Spleen (tissue), 11 donors: ENCODE data around the gene ZNF181. TPM values are rescaled to one million over a fixed set of nuclear protein-coding genes. Genes with fewer than 3 reads are reported as not detected.

Experiments used
- DNase-seq: peaks from one replicate; pipeline ENCODE4 v3.0.0-alpha.2; 2020
- H3K27ac ChIP-seq, 8 donors: fragments of 200-600 bp; sonication (generic) in 7 of 8; 1 replicate in 4 of 8; 2 replicates in 4 of 8; pipeline versions ENCODE4 v1.5.0 to v1.8.0; 2016 to 2021; ENCODE audit warnings: inconsistent platforms in 4 of 8, mild to moderate bottlenecking in 4 of 8, moderate library complexity in 1 of 8
- H3K27me3 ChIP-seq, 7 donors: fragments of 200-600 bp; sonication (generic) in 6 of 7; replicated peaks in 1 of 7; 1 replicate in 4 of 7; 2 replicates in 3 of 7; pipeline versions ENCODE4 v1.5.0 to v1.8.0; 2016 to 2021; ENCODE audit warnings: inconsistent platforms in 3 of 7, mild to moderate bottlenecking in 1 of 7
- H3K36me3 ChIP-seq, 6 donors: fragments of 200-600 bp; sonication (generic) in 5 of 6; 1 replicate in 4 of 6; 2 replicates in 2 of 6; pipeline versions ENCODE4 v1.5.0 to v1.8.0; 2016 to 2021; ENCODE audit warnings: inconsistent platforms in 2 of 6
- H3K4me1 ChIP-seq, 6 donors: fragments of 200-600 bp; sonication (generic) in 5 of 6; 1 replicate in 3 of 6; 2 replicates in 3 of 6; pipeline versions ENCODE4 v1.5.0 to v1.8.0; 2016 to 2021; ENCODE audit warnings: inconsistent platforms in 3 of 6
- H3K4me3 ChIP-seq, 8 donors: fragments of 200-600 bp; sonication (generic) in 7 of 8; 1 replicate in 4 of 8; 2 replicates in 4 of 8; pipeline versions ENCODE4 v1.5.0 to v1.8.0; 2016 to 2021; ENCODE audit warnings: inconsistent platforms in 4 of 8, mild to moderate bottlenecking in 4 of 8, moderate library complexity in 2 of 8
- H3K9me3 ChIP-seq, 8 donors: fragments of 200-600 bp; sonication (generic) in 7 of 8; 1 replicate in 4 of 8; 2 replicates in 4 of 8; pipeline versions ENCODE4 v1.5.0 to v1.8.0; 2016 to 2021; ENCODE audit warnings: inconsistent platforms in 4 of 8
- CTCF ChIP-seq, 11 experiments: fragments of 200-600 bp in 7 of 11; fragments of 450-650 bp in 4 of 11; sonication (generic) in 4 of 11; IDR thresholded peaks in 8 of 11; conservative IDR thresholded peaks in 3 of 11; 1 replicate in 7 of 11; 2 replicates in 4 of 11; pipeline versions ENCODE4 v1.4.0 to v1.8.0; 2016 to 2021; ENCODE audit warnings: antibody characterized with exemption in 11 of 11, inconsistent platforms in 4 of 11, mild to moderate bottlenecking in 1 of 11
- POLR2A ChIP-seq, 3 donors: fragments of 450-650 bp; IDR thresholded peaks; one replicate each; pipeline ENCODE4 v1.5.1; 2017; ENCODE audit warnings: antibody characterized with exemption in 3 of 3, mild to moderate bottlenecking in 1 of 3
- POLR2AphosphoS5 ChIP-seq, 3 donors: sonication (generic); formaldehyde crosslinking; IDR thresholded peaks; one replicate each; pipeline ENCODE4 v1.5.1; 2017; ENCODE audit warnings: antibody characterized with exemption in 3 of 3
- whole genome bisulfite sequencing, 5 donors: extraction: QIAGEN DNeasy Blood & Tissue Kit in 3 of 5; methylation state at CpG; one replicate each; pipeline versions ENCODE4 v1.1.5 to v1.1.7; 2013 to 2018; 5-methylcytosine and 5-hydroxymethylcytosine counted together
- intact Hi-C: fragments of 100-400 bp; cut with DNase I; formaldehyde crosslinking; loops from one replicate; pipeline ENCODE4 v1.15.0; 2023; ENCODE audit warnings: low total_unique reads
- polyA plus RNA-seq, 3 donors: library from polyadenylated mRNA; stranded (reverse); fragments of 200-250 nt; gene quantifications; one replicate each; pipeline ENCODE4 v1.2.1, GENCODE V29; 2013
- total RNA-seq, 7 donors: library from RNA; depleted of rRNA in 3 of 7; stranded (reverse); fragments of >200 nt in 3 of 7; fragmentation: NEBNext Ultra II Directional in 4 of 7; extraction: Animal tissue kit (Norgen Biotek cat#: 25700) in 4 of 7; gene quantifications; one replicate each; pipeline versions ENCODE4 v1.1.0 to v1.2.1, GENCODE V29; 2016 to 2021
- donor health status: healthy with polysubstance abuse.
- donor health status: DM: no; HTN: no; CAD: no; lungs with moderate emphysema.
- donor health status: DM: no; HTN: no; CAD: no.
- donor health status: Bipolar disorder and iron deficiency.
- donor health status: healthy.
- donor health status: DM: no; HTN: no; CAD: no.
- donor health status: DM: yes; HTN: yes; CAD: no.

The ZNF181 gene
- total and polyA plus RNA-seq, 10 donors = 6.8 to 36.5 (median 12.7) TPM

DNA sequence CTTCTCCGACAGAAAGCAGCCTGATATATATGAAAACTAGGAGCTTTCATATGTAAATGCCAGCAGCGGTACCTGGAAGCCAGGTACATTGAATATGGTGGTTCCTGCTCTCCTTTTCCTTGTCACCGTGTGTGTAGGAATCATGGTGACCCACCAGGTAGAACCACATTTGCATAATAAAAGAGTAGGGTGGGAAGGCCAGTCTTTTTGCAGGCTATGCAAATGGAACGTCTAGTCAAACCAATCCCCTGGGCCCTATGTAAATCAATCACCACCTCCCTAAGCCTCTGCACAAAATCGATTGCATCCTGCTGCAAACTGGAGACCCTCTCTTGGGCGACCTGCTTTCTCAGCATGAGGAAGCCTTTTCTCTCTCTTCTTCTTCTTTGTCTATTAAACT is 22.2 kb upstream of the ZNF181 start:
- 55 to 75% (median 70%) methylated on average over 6 of the region's 6 CpGs for WGBS, 5 donors
- no peak overlapping the region for H3K4me3 ChIP-seq
- TF ChIP-seq CTCF (IDR thresholded peaks at IDR 0.05 in 8 of 11, conservative IDR thresholded peaks at IDR 0.05 in 3 of 11) = no peak
- TF ChIP-seq POLR2AphosphoS5 (IDR thresholded peaks at IDR 0.05) = no peak
- TF ChIP-seq POLR2A (IDR thresholded peaks at IDR 0.05) = no peak
- H3K27me3 ChIP-seq = peaks cover 0 to 34% (median 0%) of the 10 kb centered on the region in 7 donors
- H3K4me1 ChIP-seq = peaks cover 0 to 5% (median 0%) of the 10 kb centered on the region in 6 donors
- H3K36me3 ChIP-seq = no peaks in the 10 kb centered on the region
- H3K27ac ChIP-seq = no peak overlapping the region
- H3K9me3 ChIP-seq = peaks cover 0 to 43% (median 30%) of the 10 kb centered on the region in 8 donors
- no peak for DNase-seq
- intact Hi-C loops = loop anchor here (5.0 kb wide), 1 partner anchor 70 kb away; no protein-coding TSS in a partner anchor

DNA sequence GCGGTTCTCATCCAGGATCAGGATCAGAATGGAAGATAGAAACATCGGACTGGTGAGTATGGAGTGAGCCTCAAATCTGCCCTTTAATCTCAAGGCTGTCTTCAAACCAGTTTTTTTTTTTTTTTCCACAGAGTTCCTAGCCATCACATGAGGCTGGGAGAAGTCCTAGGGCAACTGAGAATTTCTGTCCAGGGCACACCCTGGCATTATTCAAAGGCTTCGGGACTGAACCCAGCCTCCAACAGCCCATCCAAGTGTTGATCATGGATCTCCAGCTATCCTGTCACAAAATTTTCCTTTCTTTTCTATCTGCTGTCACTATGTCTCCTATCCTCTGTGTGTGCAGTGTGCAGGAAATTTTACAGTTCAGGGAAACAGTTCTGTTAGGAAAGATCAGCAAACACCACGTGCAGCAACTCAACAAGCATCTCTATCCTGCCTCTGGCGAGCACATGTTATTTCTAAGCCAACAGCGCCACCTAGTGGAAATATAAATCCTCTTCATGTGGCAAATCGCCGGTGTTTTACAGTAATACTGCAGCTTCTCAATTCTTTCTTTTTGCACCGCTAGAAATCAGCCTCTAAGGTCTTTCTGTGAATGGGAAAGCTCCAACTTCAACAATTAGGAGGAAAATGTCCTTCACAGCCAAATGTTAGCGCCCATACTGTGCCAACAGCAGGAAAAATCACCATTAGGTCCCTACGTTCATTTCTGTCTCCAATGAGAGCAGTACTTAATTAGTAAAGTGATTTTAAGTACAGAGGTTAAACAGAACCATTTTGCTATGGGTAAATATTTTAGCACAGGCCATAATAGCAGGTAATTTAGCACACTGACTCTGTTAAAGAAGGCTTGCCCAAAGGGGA is 21.4 kb upstream of the ZNF181 start:
- TF ChIP-seq POLR2A (IDR thresholded peaks at IDR 0.05) (no peak), CTCF (IDR thresholded peaks at IDR 0.05 in 8 of 11, conservative IDR thresholded peaks at IDR 0.05 in 3 of 11) (peak; percentile 64 to 88 (median 83))
- DNase-seq = no peak
- 36 to 39% (median 38%) methylated on average over 11 of the region's 11 CpGs for WGBS, 5 donors
- H3K27ac ChIP-seq = no peak overlapping the region
- peaks cover 0 to 5% (median 0%) of the 10 kb centered on the region in 6 donors for H3K4me1 ChIP-seq
- H3K36me3 ChIP-seq = no peaks in the 10 kb centered on the region
- peaks cover 0 to 29% (median 0%) of the 10 kb centered on the region in 7 donors for H3K27me3 ChIP-seq
- intact Hi-C loops = loop anchor here (5.0 kb wide), 1 partner anchor 70 kb away; no protein-coding TSS in a partner anchor
- no peak overlapping the region for H3K4me3 ChIP-seq
- H3K9me3 ChIP-seq = peaks cover 0 to 36% (median 24%) of the 10 kb centered on the region in 8 donors

- H3K36me3 ChIP-seq = no peaks in the 10 kb centered on the region
- H3K9me3 ChIP-seq = peaks cover 0 to 34% (median 24%) of the 10 kb centered on the region in 8 donors
- H3K27ac ChIP-seq = no peak overlapping the region
- DNase-seq = no peak
- intact Hi-C loops = loop anchor here (5.0 kb wide), 1 partner anchor 71 kb away; no protein-coding TSS in a partner anchor
- no peak overlapping the region for H3K4me3 ChIP-seq
- H3K27me3 ChIP-seq = peaks cover 0 to 24% (median 0%) of the 10 kb centered on the region in 7 donors
- H3K4me1 ChIP-seq = peaks cover 0 to 5% (median 0%) of the 10 kb centered on the region in 6 donors
- TF ChIP-seq CTCF (IDR thresholded peaks at IDR 0.05 in 8 of 11, conservative IDR thresholded peaks at IDR 0.05 in 3 of 11) (no peak), POLR2A (IDR thresholded peaks at IDR 0.05) (no peak), POLR2AphosphoS5 (IDR thresholded peaks at IDR 0.05) (no peak)
- WGBS, 5 donors = 78 to 87% (median 82%) methylated on average over 2 of the region's 2 CpGs
These were observed 20.8 kb upstream of the ZNF181 start for GRCh38 chr19:34713262-34713637.

GRCh38 chr19:34715357-34715756 is 18.7 kb upstream of the ZNF181 start:
- no peak for DNase-seq
- Histone ChIP-seq H3K27ac (no peak overlapping the region), H3K27me3 (peaks cover 0 to 19% (median 0%) of the 10 kb centered on the region in 7 donors), H3K9me3 (peaks cover 0 to 34% (median 24%) of the 10 kb centered on the region in 8 donors), H3K4me3 (no peak overlapping the region), H3K36me3 (no peaks in the 10 kb centered on the region), H3K4me1 (peaks cover 0 to 5% (median 0%) of the 10 kb centered on the region in 6 donors)
- intact Hi-C loops = no loop called here
- TF ChIP-seq POLR2A (IDR thresholded peaks at IDR 0.05) = no peak
- TF ChIP-seq CTCF (IDR thresholded peaks at IDR 0.05 in 8 of 11, conservative IDR thresholded peaks at IDR 0.05 in 3 of 11) = no peak
- TF ChIP-seq POLR2AphosphoS5 (IDR thresholded peaks at IDR 0.05) = no peak
